Prostate gland (tissue), 2 donors: ENCODE measurements around the gene TMEM92.

ENCODE experiments used
- CTCF ChIP-seq, 4 experiments: fragments of 200-600 bp in 2 of 4; fragments of 450-650 bp in 2 of 4; sonication (generic) in 2 of 4; IDR thresholded peaks; 1 replicate in 3 of 4; 2 replicates in 1 of 4; pipeline ENCODE4 v1.5.1; 2016 to 2019; ENCODE audit warnings: antibody characterized with exemption in 4 of 4, mild to moderate bottlenecking in 2 of 4, moderate library complexity in 2 of 4
- POLR2A ChIP-seq: fragments of 450-650 bp; IDR thresholded peaks from one replicate; pipeline ENCODE4 v1.6.1; 2016; ENCODE audit warnings: antibody characterized with exemption, mild to moderate bottlenecking
- POLR2AphosphoS5 ChIP-seq: sonication (generic); formaldehyde crosslinking; IDR thresholded peaks from one replicate; pipeline ENCODE4 v1.6.1; 2017; ENCODE audit warnings: antibody characterized with exemption

- TF ChIP-seq POLR2A (no peak), CTCF (IDR thresholded peaks at IDR 0.05) (no peak), POLR2AphosphoS5 (no peak)
These were observed 20.8 kb downstream of the TMEM92 start for GRCh38 chr17:50295021-50295420.
